ENCODE data around the gene MEN1. TPM values are rescaled to one million over a fixed set of nuclear protein-coding genes. Genes with fewer than 3 reads are reported as not detected.

Gene MEN1
- total RNA-seq, 1 experiment from 2014 or later: 54.5 TPM

GRCh38 chr11:64790205-64791095, 19.9 kb downstream of the MEN1 start:
- TF ChIP-seq SIN3A (IDR thresholded peaks at IDR 0.05; ENCODE audit: borderline replicate concordance, insufficient read depth, low read depth, low read length) (no peak), REST (IDR thresholded peaks at IDR 0.05; ENCODE audit: insufficient read depth in 1 of 2, low read depth in 2 of 2, low read length in 1 of 2) (no peak)
- Histone ChIP-seq H3K27ac (ENCODE audit: low read length) (no peak overlapping the region), H3K27me3 (ENCODE audit: control insufficient read depth, insufficient read depth, low read length) (no peaks in the 10 kb centered on the region), H3K4me3 (ENCODE audit: low read depth in 2 of 2, low read length in 2 of 2) (no peak overlapping the region), H3K4me1 (ENCODE audit: control insufficient read depth, insufficient read depth, low read length) (no peaks in the 10 kb centered on the region), H3K36me3 (ENCODE audit: control insufficient read depth, insufficient read depth, low read length) (no peaks in the 10 kb centered on the region), H3K9me3 (ENCODE audit: control insufficient read depth, insufficient read depth, low read depth, low read length) (no peaks in the 10 kb centered on the region)
- no peak for DNase-seq (ENCODE audit: low read depth, low spot score)
- CTCF ChIA-PET: no interaction called here
- POLR2A ChIA-PET: interaction anchor here (1.1 kb wide), 1 partner anchor 12 kb away, joined by 5 read pairs; the partner anchor contains the start of gene SF1
- intact Hi-C loops (cut with micrococcal nuclease; ENCODE audit: unreplicated experiment): no loop called here
- BruUV-seq (replicated peaks): no TSS peak
- in situ Hi-C loops (cut with HindIII; ENCODE audit: low pct_unique_long_range_greater_than_20kb, low sequenced_read_pairs): no loop called here
- ATAC-seq: no peak

- POLR2A ChIA-PET: no interaction called here
These were observed 20.8 kb downstream of the MEN1 start for GRCh38 chr11:64789331-64790204.

More at GRCh38 chr11:64789331-64790204, 20.8 kb downstream of the MEN1 start:
- in situ Hi-C loops (cut with HindIII; ENCODE audit: low pct_unique_long_range_greater_than_20kb, low sequenced_read_pairs): no loop called here
- H3K4me3 ChIP-seq (ENCODE audit: low read depth in 2 of 2, low read length in 2 of 2): no peak overlapping the region
- TF ChIP-seq REST (IDR thresholded peaks at IDR 0.05; ENCODE audit: insufficient read depth in 1 of 2, low read depth in 2 of 2, low read length in 1 of 2) (no peak), TCF7L2 (IDR thresholded peaks at IDR 0.05; ENCODE audit: low read depth, low read length) (no peak)
- TF ChIP-seq, protein P1, sequence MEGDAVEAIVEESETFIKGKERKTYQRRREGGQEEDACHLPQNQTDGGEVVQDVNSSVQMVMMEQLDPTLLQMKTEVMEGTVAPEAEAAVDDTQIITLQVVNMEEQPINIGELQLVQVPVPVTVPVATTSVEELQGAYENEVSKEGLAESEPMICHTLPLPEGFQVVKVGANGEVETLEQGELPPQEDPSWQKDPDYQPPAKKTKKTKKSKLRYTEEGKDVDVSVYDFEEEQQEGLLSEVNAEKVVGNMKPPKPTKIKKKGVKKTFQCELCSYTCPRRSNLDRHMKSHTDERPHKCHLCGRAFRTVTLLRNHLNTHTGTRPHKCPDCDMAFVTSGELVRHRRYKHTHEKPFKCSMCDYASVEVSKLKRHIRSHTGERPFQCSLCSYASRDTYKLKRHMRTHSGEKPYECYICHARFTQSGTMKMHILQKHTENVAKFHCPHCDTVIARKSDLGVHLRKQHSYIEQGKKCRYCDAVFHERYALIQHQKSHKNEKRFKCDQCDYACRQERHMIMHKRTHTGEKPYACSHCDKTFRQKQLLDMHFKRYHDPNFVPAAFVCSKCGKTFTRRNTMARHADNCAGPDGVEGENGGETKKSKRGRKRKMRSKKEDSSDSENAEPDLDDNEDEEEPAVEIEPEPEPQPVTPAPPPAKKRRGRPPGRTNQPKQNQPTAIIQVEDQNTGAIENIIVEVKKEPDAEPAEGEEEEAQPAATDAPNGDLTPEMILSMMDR (IDR thresholded peaks at IDR 0.05): no peak
- ATAC-seq (no peak), DNase-seq (ENCODE audit: low read depth, low spot score) (no peak)
- no TSS peak for BruUV-seq (replicated peaks)
- CTCF ChIA-PET: no interaction called here
- H3K36me3 ChIP-seq (ENCODE audit: control insufficient read depth, insufficient read depth, low read length): no peaks in the 10 kb centered on the region
- H3K9me3 ChIP-seq (ENCODE audit: control insufficient read depth, insufficient read depth, low read depth, low read length): no peaks in the 10 kb centered on the region
- H3K4me1 ChIP-seq (ENCODE audit: control insufficient read depth, insufficient read depth, low read length): no peaks in the 10 kb centered on the region
- H3K27me3 ChIP-seq (ENCODE audit: control insufficient read depth, insufficient read depth, low read length): no peaks in the 10 kb centered on the region
- intact Hi-C loops (cut with micrococcal nuclease; ENCODE audit: unreplicated experiment): no loop called here
- H3K27ac ChIP-seq (ENCODE audit: low read length): no peak overlapping the region

All from Panc1 (cell line).